ENCODE measurements around the gene NEGR1.

NEGR1 gene

GRCh38 chr1:71666609-71667008 is 615.7 kb downstream of the NEGR1 start:
- DNase-seq: no peak

- DNase-seq: no peak
Observed at GRCh38 chr1:71660411-71660810, 621.9 kb downstream of the NEGR1 start.

DNA sequence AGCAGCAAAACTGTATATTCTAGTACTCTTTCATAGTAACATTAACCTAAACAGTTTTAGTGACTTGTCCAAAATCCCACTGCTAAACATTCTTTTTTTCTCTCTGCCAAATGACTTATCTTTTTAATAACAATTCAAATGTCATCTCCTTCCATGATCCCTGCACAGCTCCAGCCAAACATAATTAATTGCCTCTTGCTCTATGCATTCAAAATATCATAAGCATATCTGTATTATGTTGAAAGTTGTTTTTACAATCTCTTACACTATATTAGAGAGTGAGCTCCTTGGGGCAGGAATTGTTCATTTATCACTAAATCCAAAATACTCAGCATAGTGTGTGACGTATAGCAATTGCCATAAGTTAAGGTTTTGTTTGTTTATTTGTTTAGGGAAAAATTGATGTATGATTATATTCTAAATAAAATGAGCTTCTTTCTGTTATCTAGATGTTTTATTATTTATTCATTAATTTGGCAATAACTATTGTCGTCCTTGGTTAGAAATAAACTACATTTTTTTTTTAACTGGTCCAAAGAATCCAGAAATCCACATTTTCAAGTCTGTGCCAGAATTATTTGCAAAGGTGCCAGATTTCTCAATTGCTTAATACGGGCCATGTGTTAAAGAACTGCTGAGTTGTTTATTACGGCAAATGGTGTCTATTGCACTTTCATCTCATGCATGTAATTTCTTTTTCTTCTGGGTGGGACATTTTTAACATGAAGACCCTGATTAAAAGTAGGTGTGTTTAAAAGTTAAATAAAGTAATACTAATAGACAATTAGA is 624.3 kb downstream of the NEGR1 start:
- no peak for DNase-seq

DNA sequence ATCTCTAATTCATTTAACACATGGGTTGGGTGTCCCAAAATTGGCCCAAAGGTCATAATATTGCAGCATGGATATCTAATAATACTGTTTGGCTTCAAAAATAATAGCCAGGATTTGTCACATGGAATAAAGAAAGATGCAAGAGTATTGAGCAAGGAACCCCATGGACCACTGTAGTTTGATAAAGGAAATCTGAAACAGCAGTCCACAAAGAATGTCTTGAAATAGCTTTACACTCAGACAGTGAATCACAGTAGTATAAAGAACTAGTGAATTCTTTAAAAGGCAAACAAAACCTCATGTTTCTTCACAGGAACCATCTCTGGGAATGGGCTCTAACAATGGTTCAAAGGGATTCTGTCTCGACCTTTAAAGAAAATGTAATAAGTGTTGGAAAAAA is 625.4 kb downstream of the NEGR1 start:
- no peak for DNase-seq

- DNase-seq: no peak
Observed at GRCh38 chr1:71655604-71656003, 626.7 kb downstream of the NEGR1 start.

DNA sequence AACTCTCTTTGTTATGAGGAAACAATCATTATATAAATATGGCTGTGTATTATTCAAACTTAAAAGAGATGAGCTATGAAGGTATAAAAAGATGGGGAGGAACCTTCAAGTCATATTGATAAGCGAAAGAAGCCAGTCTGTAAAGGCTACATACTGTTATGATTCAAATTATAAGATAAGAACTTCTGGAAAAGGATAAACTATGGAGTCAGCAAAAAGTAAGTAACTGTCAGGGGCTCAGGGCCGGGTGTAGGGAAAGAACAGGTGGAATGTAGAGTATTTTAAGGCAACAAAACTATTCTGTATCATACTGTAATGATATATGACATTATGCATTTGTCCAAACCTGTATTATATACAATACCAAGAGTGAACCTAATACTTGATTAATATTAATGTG is 628.4 kb downstream of the NEGR1 start:
- DNase-seq: no peak

- no peak for DNase-seq
Observed at GRCh38 chr1:71651214-71651613, 631.1 kb downstream of the NEGR1 start.

DNA sequence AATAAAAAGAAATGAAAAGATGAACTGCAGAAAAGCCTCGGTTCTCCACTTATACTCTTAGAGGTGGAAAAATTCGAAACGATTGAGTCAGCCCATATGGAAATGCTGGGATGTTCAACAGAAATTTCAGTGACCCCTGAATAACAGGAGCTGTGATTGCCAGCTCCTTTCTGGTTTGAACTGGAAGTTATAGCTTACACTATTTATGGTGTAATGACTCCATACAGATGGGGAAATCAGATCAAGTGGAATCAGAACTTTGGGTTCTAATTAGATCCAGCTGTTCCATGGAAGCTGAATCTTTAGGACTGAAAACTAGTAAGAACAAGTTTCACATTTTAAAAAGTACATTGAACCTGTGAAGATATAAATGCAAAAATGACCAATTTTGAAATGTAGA is 632.2 kb downstream of the NEGR1 start:
- DNase-seq: no peak

DNA sequence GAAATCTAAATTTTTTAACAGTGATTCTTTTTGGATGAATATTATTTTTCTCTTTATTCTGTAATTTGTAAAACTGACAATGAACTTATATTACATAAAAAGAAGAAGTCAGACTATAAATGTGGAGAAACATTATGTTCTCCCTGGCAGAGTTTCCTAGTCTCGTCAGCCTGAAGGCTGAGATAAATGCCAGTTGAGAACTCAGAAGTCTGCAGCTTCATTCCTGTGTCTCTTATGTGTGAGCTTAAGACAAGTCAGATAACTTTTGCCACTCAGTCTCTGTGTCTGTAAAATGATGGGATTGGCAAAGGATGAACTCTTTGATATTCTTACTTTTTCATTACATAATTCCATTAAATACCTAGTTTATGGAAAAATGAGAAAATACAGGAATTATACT is 632.7 kb downstream of the NEGR1 start:
- no peak for DNase-seq

DNA sequence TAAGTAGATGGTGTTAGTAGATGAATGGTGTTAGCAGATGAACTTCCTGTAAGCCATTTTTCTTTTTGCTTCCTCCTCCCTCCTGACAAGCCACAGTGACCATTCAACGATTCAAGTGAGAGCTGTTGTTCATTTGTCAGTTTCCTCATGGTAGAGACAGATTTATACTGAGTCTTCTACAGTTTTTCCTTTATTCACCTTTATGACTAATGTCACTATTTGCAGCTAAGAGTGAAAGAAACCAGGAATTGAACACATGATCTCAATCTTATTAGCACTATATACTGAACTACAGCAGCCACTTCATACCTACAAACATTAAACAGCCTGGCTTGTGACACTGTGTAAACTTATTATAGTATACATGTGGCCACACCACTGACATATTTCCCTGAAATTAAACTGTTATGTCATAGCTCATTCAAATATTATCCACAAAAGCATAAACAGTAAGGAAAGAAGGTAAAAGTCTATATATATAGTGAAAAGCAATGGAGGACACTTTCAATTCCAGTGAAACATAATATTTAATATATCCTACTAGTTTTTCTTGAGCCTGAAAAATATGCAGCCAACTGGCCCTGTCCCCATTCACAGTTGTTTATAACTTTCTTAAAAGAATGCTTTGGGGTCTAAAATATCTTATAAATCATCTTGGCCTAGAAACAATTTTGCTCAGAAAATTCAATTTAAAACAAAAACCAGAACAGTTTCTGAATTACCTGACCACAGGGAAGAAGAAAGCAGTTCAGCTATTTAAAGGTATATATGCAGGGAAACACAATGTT is 634.6 kb downstream of the NEGR1 start:
- no peak for DNase-seq

DNA sequence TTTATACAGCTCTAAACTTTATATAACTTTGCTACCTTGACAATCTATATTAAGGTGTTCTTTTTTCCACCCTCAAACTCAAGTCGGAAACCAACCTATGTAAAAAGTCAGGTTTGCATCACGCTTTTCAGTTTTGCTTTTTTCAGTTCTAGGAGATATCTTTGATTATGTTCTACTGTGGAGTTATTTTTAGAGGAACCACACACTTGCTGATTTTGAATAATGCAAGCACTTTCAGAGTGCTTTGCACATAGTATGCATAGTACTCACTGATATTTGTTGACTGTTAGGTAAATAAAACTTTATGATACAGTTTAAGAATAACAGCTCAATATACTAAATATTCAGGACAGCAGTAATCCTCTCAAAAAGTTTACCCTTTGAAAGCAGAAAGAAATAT is 637.3 kb downstream of the NEGR1 start:
- no peak for DNase-seq

DNA sequence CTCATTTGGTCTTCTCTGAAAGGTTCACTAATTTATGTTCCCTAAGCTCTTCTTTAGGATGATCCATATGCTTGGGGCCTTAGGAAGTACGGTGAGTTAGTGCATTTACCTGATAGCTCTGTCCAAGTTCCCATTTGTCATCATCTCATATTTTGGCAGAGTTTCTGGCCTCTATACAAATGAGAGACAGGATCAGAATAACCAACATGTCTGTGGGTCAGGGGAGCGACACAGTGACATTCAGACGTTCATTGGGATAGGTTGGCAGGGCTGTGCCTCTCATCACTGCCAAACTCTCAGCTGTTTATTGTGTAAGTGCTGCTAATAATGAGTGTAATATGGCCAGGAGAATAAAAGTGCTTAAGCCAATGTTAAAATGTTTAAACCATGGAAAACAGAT is 640.4 kb downstream of the NEGR1 start:
- DNase-seq: no peak

GRCh38 chr1:71640998-71641397 is 641.3 kb downstream of the NEGR1 start:
- no peak for DNase-seq

- DNase-seq: no peak
Observed at GRCh38 chr1:71640116-71640515, 642.2 kb downstream of the NEGR1 start.

DNA sequence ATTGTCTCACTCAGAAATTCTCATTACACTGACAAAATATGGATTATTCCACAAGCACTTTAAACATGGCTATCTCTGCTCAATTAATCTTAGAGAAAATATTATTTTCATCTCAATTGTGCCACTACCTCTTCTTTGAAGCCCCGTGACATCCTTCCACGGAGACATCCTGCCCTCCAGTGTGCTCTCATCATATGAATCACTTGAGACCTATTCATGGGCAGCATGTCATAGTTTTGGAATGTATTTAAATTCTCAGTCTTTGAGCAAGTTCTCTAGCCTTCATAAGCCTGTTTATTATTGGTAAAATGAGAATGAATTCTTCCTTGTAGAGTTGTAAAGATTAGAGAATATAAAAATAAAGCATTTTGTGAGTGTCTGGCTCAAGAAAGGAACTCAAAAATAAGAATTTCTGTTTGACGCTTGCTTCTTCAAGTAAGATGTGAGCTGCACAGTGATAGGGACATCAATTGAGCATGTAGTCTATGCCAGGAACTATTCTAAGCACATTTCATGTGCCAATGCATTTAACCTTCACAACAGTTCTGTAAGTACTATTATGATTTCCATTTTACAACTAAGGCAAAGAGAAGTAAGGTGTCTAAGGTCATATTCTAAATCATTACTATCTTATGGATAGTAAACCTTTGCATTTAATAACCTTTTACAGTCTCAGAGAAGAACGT is 644.1 kb downstream of the NEGR1 start:
- no peak for DNase-seq

GRCh38 chr1:71635568-71635967 is 646.8 kb downstream of the NEGR1 start:
- DNase-seq: no peak

GRCh38 chr1:71634159-71634558 is 648.2 kb downstream of the NEGR1 start:
- DNase-seq: no peak

GRCh38 chr1:71630073-71630472 is 652.3 kb downstream of the NEGR1 start:
- DNase-seq: no peak

GRCh38 chr1:71625004-71625403 is 657.3 kb downstream of the NEGR1 start:
- no peak for DNase-seq

DNA sequence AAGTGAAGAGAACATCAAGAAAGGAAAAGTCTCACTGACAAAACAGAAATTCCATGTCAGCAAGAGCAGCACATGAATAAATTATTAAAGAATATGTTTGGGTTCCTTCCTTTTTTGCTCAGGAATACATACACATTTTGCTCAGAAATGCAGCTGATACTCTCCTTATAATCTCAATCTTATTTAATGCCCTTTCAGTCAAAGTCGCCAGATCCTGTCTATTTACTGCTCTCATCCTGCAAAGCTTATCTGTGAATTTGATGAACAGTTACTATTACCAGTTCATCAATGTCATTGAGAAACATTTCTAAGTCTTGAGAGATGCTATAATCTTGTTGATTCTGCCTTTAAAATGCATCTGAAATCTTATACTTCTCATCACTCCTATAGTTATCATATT is 658.5 kb downstream of the NEGR1 start:
- DNase-seq: no peak

- DNase-seq: no peak
Observed at GRCh38 chr1:71621785-71622184, 660.6 kb downstream of the NEGR1 start.

GRCh38 chr1:71618766-71619530 is 663.4 kb downstream of the NEGR1 start:
- DNase-seq: no peak

- DNase-seq: no peak
Observed at GRCh38 chr1:71618191-71618590, 664.1 kb downstream of the NEGR1 start.
